GM23248 (cell line): ENCODE data around the gene EFS.
"Not testable (repeated sequence)": the region's sequence is repeated elsewhere in the genome, so short reads cannot be mapped to it uniquely, and the experiment has no call there.

Source experiments
- EZH2 ChIP-seq: fragments of 200-600 bp; sonication (generic); IDR thresholded peaks from 2 replicates; pipeline ENCODE4 v1.6.1; 2018; ENCODE audit warnings: antibody characterized with exemption, mild to moderate bottlenecking; ENCODE audit not compliant: insufficient read depth, poor library complexity, severe bottlenecking
- EZH2phosphoT487 ChIP-seq: fragments of 200-600 bp; sonication (generic); IDR thresholded peaks from 2 replicates; pipeline ENCODE4 v1.6.1; 2018; ENCODE audit warnings: antibody characterized with exemption, moderate library complexity, mild to moderate bottlenecking, low read depth; ENCODE audit not compliant: insufficient read depth

DNA sequence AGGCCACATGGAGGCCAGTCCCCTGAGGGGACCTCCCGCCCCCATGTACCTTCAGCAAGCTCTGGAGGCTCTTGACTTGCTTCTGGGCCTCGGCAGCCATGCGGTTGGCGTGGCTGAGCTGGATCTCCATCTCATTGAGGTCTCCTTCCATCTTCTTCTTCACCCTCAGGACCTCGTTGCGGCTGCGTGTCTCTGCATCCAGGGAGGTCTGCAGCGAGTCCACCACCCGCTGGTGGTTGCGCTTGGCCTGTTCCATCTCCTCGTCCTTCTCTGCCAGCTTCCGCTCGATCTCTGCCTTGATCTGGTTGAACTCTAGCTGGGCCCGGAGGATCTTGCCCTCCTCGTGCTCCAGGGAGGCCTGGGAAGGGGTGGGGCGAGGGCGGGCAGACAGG, 21.3 kb upstream of the EFS start:
- TF ChIP-seq EZH2, EZH2phosphoT487: not testable (repeated sequence)
